Measurements from ENCODE around the gene XXYLT1.
A peak's percentile ranks its signal among the peaks of the same experiment; 100 is the strongest.

The XXYLT1 gene

GRCh38 chr3:195149292-195150030 lies 121.5 kb downstream of the XXYLT1 start:
- no peak for DNase-seq

- DNase-seq = no peak
Observed at GRCh38 chr3:195148549-195148948, 122.4 kb downstream of the XXYLT1 start.

- DNase-seq = peak; percentile 37 to 47
Observed at GRCh38 chr3:195147649-195148080, 123.3 kb downstream of the XXYLT1 start.

GRCh38 chr3:195146131-195146530 lies 124.8 kb downstream of the XXYLT1 start:
- no peak for DNase-seq

- no peak for DNase-seq
Observed at GRCh38 chr3:195145579-195145978, 125.4 kb downstream of the XXYLT1 start.

GRCh38 chr3:195143221-195143620 lies 127.7 kb downstream of the XXYLT1 start:
- no peak for DNase-seq

GRCh38 chr3:195142519-195142918 lies 128.4 kb downstream of the XXYLT1 start:
- DNase-seq = no peak

GRCh38 chr3:195140816-195141793 lies 129.9 kb downstream of the XXYLT1 start:
- no peak for DNase-seq

GRCh38 chr3:195140410-195140809 lies 130.5 kb downstream of the XXYLT1 start:
- no peak for DNase-seq

- no peak for DNase-seq
Observed at GRCh38 chr3:195139876-195140240, 131.1 kb downstream of the XXYLT1 start.

GRCh38 chr3:195139091-195139875 lies 131.7 kb downstream of the XXYLT1 start:
- DNase-seq = no peak

GRCh38 chr3:195137638-195138588 lies 133.0 kb downstream of the XXYLT1 start:
- no peak for DNase-seq

GRCh38 chr3:195135917-195136316 lies 135.0 kb downstream of the XXYLT1 start:
- DNase-seq = no peak

- DNase-seq = no peak
Observed at GRCh38 chr3:195134431-195134830, 136.5 kb downstream of the XXYLT1 start.

- peak; percentile 61 to 66 for DNase-seq
Observed at GRCh38 chr3:195133462-195133861, 137.5 kb downstream of the XXYLT1 start.

GRCh38 chr3:195133013-195133412 lies 137.9 kb downstream of the XXYLT1 start:
- DNase-seq = no peak

- no peak for DNase-seq
Observed at GRCh38 chr3:195131176-195131575, 139.8 kb downstream of the XXYLT1 start.

GRCh38 chr3:195129644-195130492 lies 141.1 kb downstream of the XXYLT1 start:
- peak; percentile 37 to 50 for DNase-seq

GRCh38 chr3:195129072-195129643 lies 141.8 kb downstream of the XXYLT1 start:
- DNase-seq = no peak
